Measurements from ENCODE around the gene GPATCH2L. TPM values are rescaled to one million over a fixed set of nuclear protein-coding genes. Genes with fewer than 3 reads are reported as not detected.
A peak's percentile ranks its signal among the peaks of the same experiment; 100 is the strongest.

GPATCH2L gene
- total RNA-seq, 1 experiment from 2014 or later: 76.7 TPM

GRCh38 chr14:76181546-76181945 lies 29.8 kb downstream of the GPATCH2L start:
- Mint-ChIP-seq H3K4me3 (no peak overlapping the region), H3K27me3 (ENCODE audit: low read depth) (no peaks in the 10 kb centered on the region; the same call in 1 of the 2 replicates), H3K9me3 (no peaks in the 10 kb centered on the region), H3K4me1 (no peaks in the 10 kb centered on the region), H3K36me3 (ENCODE audit: insufficient read depth in 1 of 3, low read depth in 3 of 3) (peaks cover 36 to 71% (median 56%) of the 10 kb centered on the region in 3 experiments), H3K27ac (no peak overlapping the region; a peak in 1 of 7 replicates)
- H3K4ac ChIP-seq (ENCODE audit: low read depth, low read length): no peak overlapping the region
- no peak overlapping the region for H4K8ac ChIP-seq (replicated peaks; ENCODE audit: insufficient read length, low read depth, low read length)
- H2AK5ac ChIP-seq (ENCODE audit: insufficient read length, low read length): no peak overlapping the region
- no peaks in the 10 kb centered on the region for H3K9me3 ChIP-seq (ENCODE audit: control insufficient read depth, low read depth, low read length)
- no peak overlapping the region for H3K4me2 ChIP-seq (ENCODE audit: insufficient read depth, insufficient read length, low read length)
- no peak overlapping the region for H3T11ph ChIP-seq (ENCODE audit: low read length)
- no peak overlapping the region for H4K5ac ChIP-seq (ENCODE audit: insufficient read length, low read depth, low read length)
- H4K91ac ChIP-seq (ENCODE audit: insufficient read length, low read depth, low read length): no peak overlapping the region
- H2AFZ ChIP-seq (ENCODE audit: low read length): no peak overlapping the region
- WGBS (ENCODE audit: extremely low coverage, insufficient read length, low lambda C conversion rate): no CpG with 5 or more reads among the region's 1 CpG
- H2BK20ac ChIP-seq (ENCODE audit: low read depth, low read length, poor library complexity, severe bottlenecking): no peak overlapping the region
- no peaks in the 10 kb centered on the region for H3K79me1 ChIP-seq (ENCODE audit: insufficient read depth, low read depth, low read length, poor library complexity, severe bottlenecking)
- H3K56ac ChIP-seq (ENCODE audit: insufficient read length, low read depth, low read length): no peak overlapping the region
- H3K4me1 ChIP-seq (ENCODE audit: insufficient read depth, low read length): no peaks in the 10 kb centered on the region
- no peaks in the 10 kb centered on the region for H3K27me3 ChIP-seq (ENCODE audit: insufficient read depth, low read length)
- no peak for DNase-seq
- no peak overlapping the region for H2BK5ac ChIP-seq (ENCODE audit: insufficient read length, low read length)
- no peak overlapping the region for H2BK120ac ChIP-seq (ENCODE audit: low read depth, low read length, poor library complexity, severe bottlenecking)
- no peaks in the 10 kb centered on the region for H4K20me1 ChIP-seq (ENCODE audit: control insufficient read depth, insufficient read depth, insufficient read length)
- H2BK12ac ChIP-seq (ENCODE audit: insufficient read length, low read depth, low read length): no peak overlapping the region
- no peaks in the 10 kb centered on the region; the same call in 1 of the 2 replicates for H3K79me2 ChIP-seq (ENCODE audit: insufficient read depth, low read length)
- H3K23ac ChIP-seq (ENCODE audit: insufficient read length, low read depth, low read length): no peak overlapping the region
- H3K27ac ChIP-seq (ENCODE audit: insufficient read length, low read depth, low read length): no peak overlapping the region
- H3K9ac ChIP-seq (ENCODE audit: extremely low read depth, insufficient read length, low read length): no peak overlapping the region
- no peaks in the 10 kb centered on the region for H3K23me2 ChIP-seq (ENCODE audit: insufficient read length, low read depth, low read length, poor library complexity, severe bottlenecking)
- TF ChIP-seq CTCF (conservative IDR thresholded peaks at IDR 0.05): peak; percentile 46
- no peak overlapping the region for H3K14ac ChIP-seq (ENCODE audit: insufficient read depth, low read length)
- H3K18ac ChIP-seq (ENCODE audit: insufficient read length, low read depth, low read length): no peak overlapping the region
- no peak overlapping the region for H2BK15ac ChIP-seq (ENCODE audit: low read depth, low read length)

All from H9 (cell line).